KMS-11 (cell line): ENCODE data around the gene CCT7.

Experiments
- H2AFZ ChIP-seq: fragments of 200-600 bp; sonication (generic); 2 replicates; pipeline ENCODE4 v1.6.1; 2016; ENCODE audit warnings: antibody characterized with exemption, mixed run types, low read depth
- H3K27ac ChIP-seq: fragments of 200-600 bp; sonication (generic); 2 replicates; pipeline ENCODE4 v1.6.1; 2016; ENCODE audit warnings: mild to moderate bottlenecking, mixed run types
- H3K27me3 ChIP-seq: fragments of 200-600 bp; sonication (generic); 2 replicates; pipeline ENCODE4 v1.6.1; 2017; ENCODE audit warnings: mild to moderate bottlenecking, low read depth, mixed run types, moderate library complexity; ENCODE audit not compliant: insufficient read depth
- H3K36me3 ChIP-seq: fragments of 200-600 bp; sonication (generic); 2 replicates; pipeline ENCODE4 v1.6.1; 2017; ENCODE audit warnings: mild to moderate bottlenecking, mixed run types; ENCODE audit not compliant: insufficient read depth
- H3K4me1 ChIP-seq: fragments of 200-600 bp; sonication (generic); 2 replicates; pipeline ENCODE4 v1.6.1; 2016; ENCODE audit warnings: mild to moderate bottlenecking, low read depth, mixed run types; ENCODE audit not compliant: poor library complexity, severe bottlenecking
- H3K4me2 ChIP-seq: fragments of 200-600 bp; sonication (generic); 2 replicates; pipeline ENCODE4 v1.7.0; 2016; ENCODE audit warnings: mild to moderate bottlenecking, mixed run types
- H3K4me3 ChIP-seq: fragments of 200-600 bp; sonication (generic); IDR thresholded peaks from 2 replicates; pipeline ENCODE4 v1.6.1; 2017; ENCODE audit warnings: low read depth, low read length, mixed read lengths; ENCODE audit not compliant: insufficient read depth
- H3K79me2 ChIP-seq: fragments of 200-600 bp; sonication (generic); 2 replicates; pipeline ENCODE4 v1.6.1; 2016; ENCODE audit warnings: low read depth, mixed run types; ENCODE audit not compliant: insufficient read depth
- H3K9ac ChIP-seq: fragments of 200-600 bp; sonication (generic); 2 replicates; pipeline ENCODE4 v1.6.1; 2016; ENCODE audit warnings: mild to moderate bottlenecking, mixed run types
- H4K20me1 ChIP-seq: fragments of 200-600 bp; sonication (generic); 2 replicates; pipeline ENCODE4 v1.6.1; 2016; ENCODE audit warnings: mild to moderate bottlenecking, mixed run types; ENCODE audit not compliant: insufficient read depth
- CTCF ChIP-seq: fragments of 200-600 bp; sonication (generic); conservative IDR thresholded peaks from 2 replicates; pipeline ENCODE4 v1.6.1; 2017; ENCODE audit warnings: low read depth, mild to moderate bottlenecking, antibody characterized with exemption, low read length, moderate library complexity, mixed read lengths

Gene CCT7

GRCh38 chr2:73228631-73229030, 5.5 kb upstream of the CCT7 start:
- H3K9ac ChIP-seq = no peak overlapping the region
- no peaks in the 10 kb centered on the region for H3K36me3 ChIP-seq
- no peak for TF ChIP-seq CTCF
- no peaks in the 10 kb centered on the region for H3K27me3 ChIP-seq
- H3K4me3 ChIP-seq = no peak overlapping the region
- no peak overlapping the region for H3K4me2 ChIP-seq
- H3K79me2 ChIP-seq = no peaks in the 10 kb centered on the region
- no peak overlapping the region for H2AFZ ChIP-seq
- no peak overlapping the region for H3K27ac ChIP-seq
- no peaks in the 10 kb centered on the region for H4K20me1 ChIP-seq
- no peaks in the 10 kb centered on the region for H3K4me1 ChIP-seq

GRCh38 chr2:73232403-73233153, 1.5 kb upstream of the CCT7 start:
- no peak for TF ChIP-seq CTCF
- Histone ChIP-seq H4K20me1 (peaks cover 27% of the 10 kb centered on the region), H3K27me3 (no peaks in the 10 kb centered on the region), H3K4me3 (no peak overlapping the region), H3K4me2 (peak overlapping the region; percentile 50), H3K4me1 (peaks cover 24% of the 10 kb centered on the region), H3K79me2 (peaks cover 36% of the 10 kb centered on the region), H2AFZ (peak overlapping the region; percentile 82), H3K9ac (peak overlapping the region; percentile 96; the same call in 1 of the 2 replicates), H3K27ac (peak overlapping the region; percentile 8; the same call in 1 of the 2 replicates), H3K36me3 (no peaks in the 10 kb centered on the region)

- H3K36me3 ChIP-seq = no peaks in the 10 kb centered on the region
- no peaks in the 10 kb centered on the region for H3K27me3 ChIP-seq
- peaks cover 44% of the 10 kb centered on the region for H3K79me2 ChIP-seq
- no peak for TF ChIP-seq CTCF
- peak within 1 kb of the TSS; percentile 82 for H2AFZ ChIP-seq
- H3K9ac ChIP-seq = peak within 1 kb of the TSS; percentile 96
- peak within 1 kb of the TSS; percentile 83; the same call in 1 of the 2 replicates for H3K27ac ChIP-seq
- H3K4me3 ChIP-seq = peak within 1 kb of the TSS; percentile 84
- peaks cover 27% of the 10 kb centered on the region for H3K4me1 ChIP-seq
- H4K20me1 ChIP-seq = peaks cover 31% of the 10 kb centered on the region
- peak within 1 kb of the TSS; percentile 91 for H3K4me2 ChIP-seq
Observed at GRCh38 chr2:73233154-73233931, 765 bp upstream of the CCT7 start, which contains the start of gene PRADC1. Gene PRADC1 (minus strand): TSS chr2:73233239. CDS start chr2:73233160, 79 bp downstream.

GRCh38 chr2:73235315-73236028, 1.4 kb downstream of the CCT7 start:
- Histone ChIP-seq H3K79me2 (peaks cover 65% of the 10 kb centered on the region), H3K36me3 (peaks cover 16% of the 10 kb centered on the region; the same call in 1 of the 2 replicates), H3K27me3 (no peaks in the 10 kb centered on the region), H3K9ac (peak overlapping the region; percentile 96), H3K4me3 (peak overlapping the region; percentile 84), H2AFZ (no peak overlapping the region), H3K27ac (no peak overlapping the region; the same call in 1 of the 2 replicates), H3K4me1 (peaks cover 34% of the 10 kb centered on the region), H3K4me2 (peak overlapping the region; percentile 91), H4K20me1 (peaks cover 50% of the 10 kb centered on the region)
- no peak for TF ChIP-seq CTCF
